H9 (cell line): ENCODE data around the gene PARVB. TPM values are rescaled to one million over a fixed set of nuclear protein-coding genes. Genes with fewer than 3 reads are reported as not detected.

Experiments used
- DNase-seq: peaks from one replicate; pipeline ENCODE4 v3.0.0-alpha.2; 2017
- H2AFZ ChIP-seq: one replicate; pipeline ENCODE4 v1.6.1; 2013; ENCODE audit warnings: mild to moderate bottlenecking, low read length, control low read depth, moderate library complexity
- H2AK5ac ChIP-seq: 2 replicates; pipeline ENCODE4 v1.6.1; 2013; ENCODE audit warnings: low read length, control low read depth, mixed read lengths; ENCODE audit not compliant: insufficient read length
- H2BK120ac ChIP-seq: one replicate; pipeline ENCODE4 v1.6.1; 2013; ENCODE audit warnings: low read depth, mild to moderate bottlenecking, low read length, control low read depth, inconsistent platforms; ENCODE audit not compliant: poor library complexity, severe bottlenecking
- H2BK12ac ChIP-seq: 2 replicates; pipeline ENCODE4 v1.6.1; 2013; ENCODE audit warnings: low read length, control low read depth, mixed read lengths, low read depth; ENCODE audit not compliant: insufficient read length
- H2BK15ac ChIP-seq: 2 replicates; pipeline ENCODE4 v1.6.1; 2013; ENCODE audit warnings: low read depth, low read length, control low read depth
- H2BK20ac ChIP-seq: one replicate; pipeline ENCODE4 v1.6.1; 2013; ENCODE audit warnings: low read depth, mild to moderate bottlenecking, low read length, control low read depth, inconsistent platforms; ENCODE audit not compliant: poor library complexity, severe bottlenecking
- H2BK5ac ChIP-seq: 2 replicates; pipeline ENCODE4 v1.6.1; 2013; ENCODE audit warnings: low read length, control low read depth, mixed read lengths; ENCODE audit not compliant: insufficient read length
- H3K14ac ChIP-seq: 2 replicates; pipeline ENCODE4 v1.6.1; 2013; ENCODE audit warnings: low read length, control low read depth; ENCODE audit not compliant: insufficient read depth
- H3K18ac ChIP-seq: 2 replicates; pipeline ENCODE4 v1.6.1; 2013; ENCODE audit warnings: low read depth, mild to moderate bottlenecking, mixed read lengths, low read length, control low read depth; ENCODE audit not compliant: insufficient read length
- H3K23ac ChIP-seq: 2 replicates; pipeline ENCODE4 v1.6.1; 2013; ENCODE audit warnings: low read length, control low read depth, mixed read lengths, low read depth; ENCODE audit not compliant: insufficient read length
- H3K23me2 ChIP-seq: 2 replicates; pipeline ENCODE4 v1.6.1; 2013; ENCODE audit warnings: low read depth, mild to moderate bottlenecking, mixed read lengths, low read length, control low read depth; ENCODE audit not compliant: insufficient read length, poor library complexity, severe bottlenecking
- H3K27ac ChIP-seq: 2 replicates; pipeline ENCODE4 v1.5.1; 2013; ENCODE audit warnings: low read length, control low read depth, mixed read lengths, low read depth; ENCODE audit not compliant: insufficient read length
- H3K27me3 ChIP-seq: 2 replicates; pipeline ENCODE4 v1.6.1; 2013; ENCODE audit warnings: low read length, control low read depth, inconsistent platforms; ENCODE audit not compliant: insufficient read depth
- H3K4ac ChIP-seq: 2 replicates; pipeline ENCODE4 v1.6.1; 2013; ENCODE audit warnings: low read depth, mild to moderate bottlenecking, control low read depth, inconsistent platforms, low read length, moderate library complexity
- H3K4me1 ChIP-seq: 2 replicates; pipeline ENCODE4 v1.6.1; 2013; ENCODE audit warnings: low read length, control low read depth, inconsistent platforms; ENCODE audit not compliant: insufficient read depth
- H3K4me2 ChIP-seq: 2 replicates; pipeline ENCODE4 v1.6.1; 2013; ENCODE audit warnings: low read length, control low read depth, mixed read lengths; ENCODE audit not compliant: insufficient read length, insufficient read depth
- H3K56ac ChIP-seq: 2 replicates; pipeline ENCODE4 v1.6.1; 2013; ENCODE audit warnings: low read depth, mild to moderate bottlenecking, mixed read lengths, low read length, control low read depth; ENCODE audit not compliant: insufficient read length
- H3K79me1 ChIP-seq: 2 replicates; pipeline ENCODE4 v1.6.1; 2013; ENCODE audit warnings: low read depth, mild to moderate bottlenecking, moderate library complexity, low read length, control low read depth, inconsistent platforms; ENCODE audit not compliant: insufficient read depth, poor library complexity, severe bottlenecking
- H3K79me2 ChIP-seq: 2 replicates; pipeline ENCODE4 v1.6.1; 2013; ENCODE audit warnings: low read length, control low read depth, inconsistent platforms; ENCODE audit not compliant: insufficient read depth
- H3K9ac ChIP-seq: 2 replicates; pipeline ENCODE4 v1.6.1; 2013; ENCODE audit warnings: low read length, control low read depth, mixed read lengths; ENCODE audit not compliant: insufficient read length; ENCODE audit errors: extremely low read depth
- H3K9me3 ChIP-seq: one replicate; pipeline ENCODE4 v1.6.1; 2013; ENCODE audit warnings: low read depth, low read length, inconsistent platforms; ENCODE audit not compliant: control insufficient read depth
- H3T11ph ChIP-seq: one replicate; pipeline ENCODE4 v1.6.1; 2013; ENCODE audit warnings: mild to moderate bottlenecking, low read length, control low read depth, inconsistent platforms
- H4K20me1 ChIP-seq: one replicate; pipeline ENCODE4 v1.6.1; 2013; ENCODE audit not compliant: control insufficient read depth, insufficient read length, insufficient read depth
- H4K5ac ChIP-seq: 2 replicates; pipeline ENCODE4 v1.6.1; 2013; ENCODE audit warnings: low read depth, mild to moderate bottlenecking, mixed read lengths, low read length, control low read depth; ENCODE audit not compliant: insufficient read length
- H4K8ac ChIP-seq: replicated peaks from 2 replicates; pipeline ENCODE4 v1.6.1; 2013; ENCODE audit warnings: low read length, control low read depth, mixed read lengths, low read depth; ENCODE audit not compliant: insufficient read length
- H4K91ac ChIP-seq: 2 replicates; pipeline ENCODE4 v1.6.1; 2013; ENCODE audit warnings: low read depth, mild to moderate bottlenecking, moderate library complexity, mixed read lengths, low read length, control low read depth; ENCODE audit not compliant: insufficient read length
- H3K27ac Mint-ChIP-seq, 3 experiments: 2 replicates in 2 of 3; 3 replicates in 1 of 3; pipeline ENCODE4 v1.8.0; 2020 to 2021; ENCODE audit warnings: mixed read lengths in 3 of 3, mild to moderate bottlenecking in 1 of 3, moderate library complexity in 1 of 3
- H3K27me3 Mint-ChIP-seq: 2 replicates; pipeline ENCODE4 v1.8.0; 2021; ENCODE audit warnings: low read depth, mild to moderate bottlenecking, moderate library complexity, mixed read lengths
- H3K36me3 Mint-ChIP-seq, 3 experiments: 2 replicates in 2 of 3; 3 replicates in 1 of 3; pipeline ENCODE4 v1.8.0; 2020 to 2021; ENCODE audit warnings: low read depth in 3 of 3, mixed read lengths in 3 of 3; ENCODE audit not compliant: insufficient read depth in 1 of 3
- H3K4me1 Mint-ChIP-seq, 2 experiments: 2 replicates each; pipeline ENCODE4 v1.8.0; 2020; ENCODE audit warnings: mixed read lengths in 2 of 2
- H3K4me3 Mint-ChIP-seq, 2 experiments: 2 replicates in 1 of 2; 3 replicates in 1 of 2; pipeline ENCODE4 v1.8.0; 2020 to 2021; ENCODE audit warnings: mild to moderate bottlenecking in 2 of 2, mixed read lengths in 2 of 2, moderate library complexity in 1 of 2
- H3K9me3 Mint-ChIP-seq, 2 experiments: 2 replicates in 1 of 2; 3 replicates in 1 of 2; pipeline ENCODE4 v1.8.0; 2020; ENCODE audit warnings: mild to moderate bottlenecking in 2 of 2, mixed read lengths in 2 of 2, moderate library complexity in 1 of 2
- WGBS: extraction: QIAGEN DNeasy Blood & Tissue Kit; methylation state at CpG from one replicate; pipeline ENCODE4 v1.1.7; 2013; ENCODE audit warnings: missing lambda C conversion rate, low lambda C conversion rate, mixed read lengths; ENCODE audit not compliant: insufficient read length; ENCODE audit errors: extremely low coverage; 5-methylcytosine and 5-hydroxymethylcytosine counted together
- total RNA-seq: library from RNA; stranded (reverse); gene quantifications from 2 replicates; pipeline ENCODE4 v1.2.1, GENCODE V29; 2021
- TF ChIP-seq, protein P1 (sequence below): fragments of 200-600 bp; sonication (generic); conservative IDR thresholded peaks from 3 replicates; pipeline ENCODE4 v1.8.0; 2021; ENCODE audit warnings: antibody characterized with exemption, mild to moderate bottlenecking

The PARVB gene
- total RNA-seq, 1 experiment from 2014 or later, result 15.6 TPM

DNA sequence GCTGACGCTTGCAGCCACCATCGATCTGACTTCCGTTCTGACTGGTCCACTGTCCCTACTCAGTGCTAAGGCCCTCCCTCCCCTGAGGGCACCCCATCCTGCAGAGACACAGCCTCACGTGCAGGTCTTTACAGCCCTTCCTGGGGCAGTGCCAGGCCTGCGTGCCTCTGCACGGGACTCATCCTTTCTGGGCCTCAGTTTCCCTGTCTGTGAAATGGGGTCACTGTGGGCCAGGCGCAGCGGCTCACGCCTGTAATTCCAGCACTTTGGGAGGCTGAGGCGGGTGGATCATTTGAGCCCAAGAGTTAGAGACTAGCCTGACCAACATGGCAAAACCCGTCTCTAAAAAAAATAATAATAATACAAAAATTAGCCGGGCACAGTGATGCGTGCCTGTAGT, 138.9 kb downstream of the PARVB start:
- H2AFZ ChIP-seq, result no peak overlapping the region
- no peaks in the 10 kb centered on the region for H3K79me1 ChIP-seq
- H3K27me3 Mint-ChIP-seq, result no peaks in the 10 kb centered on the region
- no peaks in the 10 kb centered on the region for H3K9me3 ChIP-seq
- no peak overlapping the region for H2BK15ac ChIP-seq
- H3K9ac ChIP-seq, result no peak overlapping the region
- H3K23me2 ChIP-seq, result peaks cover 3% of the 10 kb centered on the region
- H3K23ac ChIP-seq, result no peak overlapping the region
- H3K56ac ChIP-seq, result no peak overlapping the region
- no peak for DNase-seq
- H3K4me3 Mint-ChIP-seq, result no peak overlapping the region
- peaks cover 3% of the 10 kb centered on the region; the same call in 1 of the 2 replicates for H3K4me1 ChIP-seq
- TF ChIP-seq, protein P1, sequence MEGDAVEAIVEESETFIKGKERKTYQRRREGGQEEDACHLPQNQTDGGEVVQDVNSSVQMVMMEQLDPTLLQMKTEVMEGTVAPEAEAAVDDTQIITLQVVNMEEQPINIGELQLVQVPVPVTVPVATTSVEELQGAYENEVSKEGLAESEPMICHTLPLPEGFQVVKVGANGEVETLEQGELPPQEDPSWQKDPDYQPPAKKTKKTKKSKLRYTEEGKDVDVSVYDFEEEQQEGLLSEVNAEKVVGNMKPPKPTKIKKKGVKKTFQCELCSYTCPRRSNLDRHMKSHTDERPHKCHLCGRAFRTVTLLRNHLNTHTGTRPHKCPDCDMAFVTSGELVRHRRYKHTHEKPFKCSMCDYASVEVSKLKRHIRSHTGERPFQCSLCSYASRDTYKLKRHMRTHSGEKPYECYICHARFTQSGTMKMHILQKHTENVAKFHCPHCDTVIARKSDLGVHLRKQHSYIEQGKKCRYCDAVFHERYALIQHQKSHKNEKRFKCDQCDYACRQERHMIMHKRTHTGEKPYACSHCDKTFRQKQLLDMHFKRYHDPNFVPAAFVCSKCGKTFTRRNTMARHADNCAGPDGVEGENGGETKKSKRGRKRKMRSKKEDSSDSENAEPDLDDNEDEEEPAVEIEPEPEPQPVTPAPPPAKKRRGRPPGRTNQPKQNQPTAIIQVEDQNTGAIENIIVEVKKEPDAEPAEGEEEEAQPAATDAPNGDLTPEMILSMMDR, result no peak
- no peaks in the 10 kb centered on the region for H3K27me3 ChIP-seq
- no peak overlapping the region for H2BK5ac ChIP-seq
- no peak overlapping the region for H4K91ac ChIP-seq
- H3K14ac ChIP-seq, result no peak overlapping the region
- H3T11ph ChIP-seq, result no peak overlapping the region
- H4K5ac ChIP-seq, result no peak overlapping the region
- H2AK5ac ChIP-seq, result no peak overlapping the region
- H2BK20ac ChIP-seq, result no peak overlapping the region
- no peak overlapping the region for H2BK120ac ChIP-seq
- no peak overlapping the region for H3K27ac ChIP-seq
- H4K8ac ChIP-seq, result no peak overlapping the region
- no peak overlapping the region for H3K27ac Mint-ChIP-seq
- H3K9me3 Mint-ChIP-seq, result no peaks in the 10 kb centered on the region
- no peaks in the 10 kb centered on the region; a peak in 1 of 7 replicates for H3K36me3 Mint-ChIP-seq
- H3K18ac ChIP-seq, result no peak overlapping the region
- H3K4ac ChIP-seq, result no peak overlapping the region
- H4K20me1 ChIP-seq, result no peaks in the 10 kb centered on the region
- H3K4me2 ChIP-seq, result no peak overlapping the region
- no peaks in the 10 kb centered on the region for H3K79me2 ChIP-seq
- no peak overlapping the region for H2BK12ac ChIP-seq
- no CpG with 5 or more reads among the region's 13 CpGs for WGBS
- peaks cover 29 to 43% of the 10 kb centered on the region in 2 experiments for H3K4me1 Mint-ChIP-seq
